SKM-1 treated with dmso at 0.1 percent for 144 hours (cell line): ENCODE measurements around the gene NUP62.

Source experiments
- DNase-seq: peaks from one replicate; lab custom pipeline; 2025; ENCODE audit not compliant: unreplicated experiment; lab: John Stamatoyannopoulos, UW

NUP62 gene

DNA sequence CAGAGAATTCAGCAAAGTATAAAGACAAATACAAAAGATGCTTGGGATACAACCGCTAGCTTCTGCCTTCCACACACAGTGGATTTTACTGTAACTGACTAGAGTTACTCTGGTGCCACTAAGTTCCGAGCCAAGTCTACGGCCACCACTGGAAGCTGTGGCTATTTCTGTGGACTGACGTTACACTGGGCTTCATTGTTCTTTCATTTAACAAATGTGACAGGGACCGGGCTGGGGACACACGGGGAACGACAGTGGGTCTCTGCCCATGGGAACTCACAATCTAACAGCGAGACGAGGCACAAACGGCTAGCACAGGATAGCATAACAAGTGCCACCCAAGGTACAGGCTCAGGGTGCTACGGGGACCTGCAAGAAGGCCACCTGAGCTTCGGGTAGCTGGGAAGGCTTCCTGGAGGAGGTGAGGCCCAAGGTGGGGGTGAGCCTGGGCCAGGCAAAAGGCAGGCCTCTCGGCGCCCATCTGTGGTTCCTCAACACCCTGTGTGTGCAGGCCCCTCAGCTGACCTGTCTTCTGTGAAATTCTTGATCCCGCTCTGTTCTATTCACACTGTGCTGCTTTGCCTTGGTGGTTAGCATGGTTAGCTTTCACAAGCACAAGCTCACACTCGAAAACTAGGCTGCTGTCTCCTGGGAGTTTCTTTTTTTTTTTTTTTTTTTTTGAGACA is 22.3 kb downstream of the NUP62 start:
- no peak for DNase-seq

DNA sequence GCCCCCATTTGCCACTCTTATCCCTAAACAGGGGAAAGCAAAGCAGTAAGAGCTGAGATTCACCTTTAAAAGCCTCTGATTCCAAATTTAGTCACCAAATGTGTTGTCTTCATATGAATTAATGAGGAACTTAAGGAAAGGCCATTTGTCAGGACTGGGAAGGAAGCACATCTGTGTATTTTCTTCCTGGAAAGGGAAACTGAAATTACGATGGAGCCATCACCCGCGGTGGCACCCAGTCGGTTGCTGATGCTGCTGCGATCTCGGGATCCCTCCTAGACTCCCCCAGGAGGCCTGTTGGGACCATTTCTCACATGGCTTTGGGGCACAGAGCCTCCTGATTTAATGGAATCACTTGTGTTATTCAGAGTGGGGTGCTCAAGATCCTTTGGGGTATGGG is 25.2 kb downstream of the NUP62 start:
- DNase-seq, result no peak

DNA sequence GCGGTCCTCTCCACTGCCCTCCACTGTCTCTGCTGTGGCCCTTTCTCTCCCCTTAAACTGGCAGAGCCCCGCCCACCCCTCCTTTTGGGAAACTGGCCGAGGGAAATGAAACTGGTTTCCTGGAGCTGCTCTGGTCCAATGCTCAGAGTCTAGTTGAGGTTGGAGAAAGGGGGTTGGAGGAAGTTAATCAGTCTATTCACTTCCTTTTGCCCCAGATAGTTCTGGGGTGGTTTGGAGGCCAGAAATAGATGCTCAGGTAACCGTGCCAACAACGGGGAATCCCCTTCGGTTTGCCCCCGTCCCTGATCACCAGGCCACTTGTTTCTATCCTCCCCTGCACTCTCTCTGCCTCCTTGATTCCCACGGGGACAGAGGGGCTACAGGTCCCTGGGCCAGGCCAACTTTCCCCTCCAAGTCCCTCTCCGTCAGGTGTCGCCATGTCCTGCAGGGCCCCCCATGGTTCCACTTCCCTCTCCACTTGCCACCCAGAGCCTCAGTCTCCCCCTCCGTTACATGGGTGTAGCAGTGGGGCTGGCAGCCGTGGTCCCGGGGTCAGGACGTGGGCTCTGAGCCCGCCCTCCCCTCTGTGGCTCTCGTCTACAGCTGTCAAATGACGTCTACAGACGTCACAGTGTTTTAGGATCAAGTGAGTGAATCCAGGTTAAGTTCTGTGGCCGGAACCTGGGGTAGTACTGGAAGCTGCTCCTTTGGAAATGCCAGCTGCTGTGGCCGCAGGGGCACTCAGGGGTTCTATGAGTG is 32.3 kb downstream of the NUP62 start, which contains the start of gene IL4I1:
TSS of gene IL4I1 (minus strand) at position 25 of the 759 bp plus-strand sequence. CDS start 727 bp downstream, outside the sequence.
- DNase-seq, result peak; percentile 22

DNA sequence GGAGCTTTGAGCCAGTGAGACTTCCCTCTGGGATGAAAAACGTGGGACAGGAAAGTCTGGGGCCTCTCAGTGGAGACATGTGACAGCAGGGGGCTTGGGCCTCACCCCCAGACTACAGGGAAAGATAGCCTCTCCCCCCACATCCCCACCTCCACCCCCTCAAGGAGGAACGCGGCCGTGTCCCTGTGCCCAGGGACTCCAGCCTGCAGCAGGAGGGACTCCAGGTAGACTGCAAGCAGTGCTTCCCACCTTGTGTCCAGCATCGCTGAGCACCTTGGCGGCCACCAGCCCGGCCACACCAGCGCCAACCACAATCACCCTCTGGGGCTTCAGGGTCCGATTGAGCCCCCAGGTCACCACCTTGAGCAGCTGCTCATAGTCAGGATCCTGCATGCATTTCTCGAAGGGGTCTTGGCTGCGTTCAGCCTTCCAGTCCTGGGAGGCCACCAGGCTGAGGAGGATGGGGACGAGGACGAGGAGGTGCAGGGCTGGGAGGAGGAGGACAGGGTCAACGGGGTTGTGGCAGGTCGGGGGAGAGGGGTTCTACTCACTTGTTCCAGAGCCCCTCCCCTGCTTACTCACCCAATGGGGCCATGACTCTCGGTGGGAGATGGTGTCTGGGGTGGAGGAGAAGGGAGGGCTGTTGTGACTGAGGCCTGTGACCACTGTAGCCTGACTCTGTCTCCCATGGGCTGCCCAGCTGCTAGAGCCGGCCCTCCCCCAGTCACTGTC is 33.6 kb downstream of the NUP62 start:
- no peak for DNase-seq

DNA sequence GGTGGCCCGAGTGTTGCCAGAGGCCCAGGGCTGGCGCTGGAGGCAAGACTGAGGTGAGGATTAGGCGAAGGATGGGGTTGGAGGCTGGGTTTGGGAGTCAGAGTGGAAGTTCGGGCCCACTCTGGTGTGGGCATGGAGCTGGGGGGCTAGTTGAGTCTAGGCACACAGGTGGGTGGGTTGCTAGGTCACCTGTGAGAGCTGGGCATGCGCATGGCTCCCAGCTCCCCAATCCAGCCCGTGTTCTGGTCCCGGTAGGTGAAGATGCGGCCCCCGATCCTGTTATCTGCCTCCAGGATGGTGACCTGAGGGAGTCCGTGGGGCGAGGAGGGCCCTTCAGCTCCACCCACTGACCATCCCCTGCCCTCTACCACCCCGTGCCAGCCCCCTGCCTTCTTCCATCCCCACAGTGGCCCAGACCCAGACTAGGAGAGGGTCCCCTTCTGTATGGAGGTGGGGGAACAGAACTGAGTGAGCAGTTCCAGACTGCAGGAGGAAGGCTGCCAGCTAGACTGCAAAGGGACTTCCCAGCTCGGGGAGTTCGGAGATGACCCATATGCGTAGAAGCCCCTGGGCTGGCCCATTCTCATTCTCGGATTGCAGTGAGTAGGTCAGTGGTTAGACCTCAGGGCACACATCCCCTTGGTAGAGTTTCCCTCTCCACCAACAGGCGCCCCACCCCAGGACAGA is 34.3 kb downstream of the NUP62 start:
- DNase-seq, result no peak

DNA sequence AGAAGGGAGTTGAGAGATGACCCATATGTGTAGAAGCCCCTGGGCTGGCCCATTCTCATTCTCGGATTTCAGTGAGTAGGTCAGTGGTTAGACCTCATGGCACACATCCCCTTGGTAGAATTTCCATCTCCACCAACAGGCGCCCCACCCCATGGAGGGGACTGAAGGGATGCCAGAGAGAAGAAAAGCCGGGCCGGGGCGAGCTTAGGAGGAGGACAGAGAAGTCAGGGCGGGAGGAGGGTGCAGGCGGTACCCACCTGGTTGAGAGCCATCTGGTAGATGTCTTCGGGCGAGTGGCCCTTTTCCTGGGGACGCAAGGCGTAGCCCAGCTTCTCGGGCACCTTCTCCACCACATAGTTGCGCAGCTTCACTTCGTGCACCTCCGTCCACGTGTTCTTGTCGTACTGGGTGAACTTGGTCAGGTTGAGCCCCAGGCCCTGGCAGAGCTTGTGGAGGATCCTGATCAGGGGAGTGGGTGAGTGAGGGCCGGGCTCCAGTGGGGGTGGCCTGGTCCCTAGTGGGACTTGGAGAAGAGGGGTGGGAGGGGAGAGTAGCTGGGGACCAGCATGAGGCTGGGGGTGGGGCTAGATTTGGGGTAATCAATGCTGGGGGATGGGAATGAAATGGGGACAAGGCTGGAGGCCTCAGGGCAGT is 35.2 kb downstream of the NUP62 start:
- DNase-seq, result no peak

DNA sequence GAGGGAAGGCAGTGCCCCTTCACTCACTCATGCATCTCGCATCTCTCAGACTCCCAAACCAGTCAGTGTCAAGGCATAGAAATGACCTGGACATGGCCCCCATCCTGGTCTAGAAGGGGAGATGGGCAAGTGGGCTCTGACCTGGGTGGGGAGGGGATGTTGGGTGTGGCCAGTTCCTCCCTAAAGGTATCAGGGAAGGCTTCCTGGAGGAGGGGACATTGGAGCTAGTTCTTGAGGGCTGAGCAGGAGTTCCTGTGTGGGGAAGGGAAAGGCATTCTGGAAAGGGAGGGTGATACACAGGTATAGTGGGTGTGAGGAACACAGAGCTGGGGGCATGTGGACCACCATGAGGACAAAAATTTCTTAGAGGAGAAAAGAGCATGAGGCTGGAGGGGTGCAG is 36.6 kb downstream of the NUP62 start:
- DNase-seq, result no peak

DNA sequence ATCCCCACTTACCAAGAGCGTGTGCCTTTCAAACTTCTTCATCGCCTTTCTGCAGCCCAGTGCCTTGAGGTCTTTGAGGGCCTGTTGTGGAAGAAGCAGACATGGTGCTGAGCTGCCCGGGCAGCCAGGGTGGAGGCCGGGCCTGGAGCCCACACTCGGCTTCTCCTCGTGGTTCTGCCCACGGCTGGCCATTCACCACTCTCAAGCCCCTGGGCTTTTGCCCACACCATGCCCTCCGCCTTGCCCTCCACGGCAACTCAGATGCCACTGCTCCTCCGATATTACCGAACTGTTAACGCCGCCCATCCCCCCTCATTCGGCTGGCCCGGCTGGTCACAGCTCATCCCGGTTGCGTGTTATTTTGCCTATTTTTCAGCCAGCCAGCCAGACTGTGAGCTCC is 37.9 kb downstream of the NUP62 start:
- DNase-seq, result no peak

DNA sequence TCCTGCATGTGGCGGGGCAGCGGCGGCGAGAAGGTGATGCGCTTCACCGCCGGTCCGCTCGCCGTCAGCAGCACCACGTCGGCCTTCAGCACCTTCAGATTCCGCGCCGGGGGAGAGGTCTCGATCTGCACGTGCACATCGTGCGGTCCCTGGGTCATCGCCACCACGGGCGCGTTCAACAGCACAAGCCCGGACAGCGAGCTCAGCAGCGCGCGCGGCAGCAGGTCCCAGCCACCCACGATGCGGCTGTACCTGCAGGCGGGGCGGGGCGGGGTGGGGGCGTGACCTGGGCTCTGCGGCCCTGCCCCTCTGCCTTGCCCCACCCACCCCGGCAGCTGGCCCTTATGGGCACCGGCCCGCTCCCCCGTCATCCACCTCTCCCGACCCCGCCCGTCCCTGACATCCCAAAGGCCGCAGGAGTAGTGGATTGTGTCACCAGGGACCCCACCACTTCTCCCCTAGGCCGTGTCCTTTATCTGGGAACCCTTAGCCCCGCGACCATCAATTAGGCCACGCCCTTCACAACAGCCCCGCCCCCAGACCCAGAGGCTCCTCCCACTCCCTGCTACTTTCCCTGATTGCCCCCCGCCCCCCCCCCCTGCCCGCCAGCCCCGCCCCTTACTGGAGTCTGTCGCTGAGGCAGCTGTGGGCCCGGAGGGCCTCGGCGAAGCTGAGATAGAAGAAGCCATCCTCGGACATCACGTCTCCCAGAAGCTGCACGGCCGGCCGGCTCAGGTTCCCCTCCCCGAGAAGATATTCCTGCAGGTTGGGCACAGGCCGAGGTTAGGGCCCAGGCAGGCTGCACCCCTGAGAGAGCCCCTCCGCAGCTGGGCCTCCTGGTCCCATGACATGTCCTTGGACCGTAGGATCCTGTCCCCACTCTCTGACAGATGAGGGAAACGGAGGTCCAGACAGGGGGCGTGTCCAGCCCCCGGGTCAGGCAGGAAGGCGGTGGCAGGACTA is 38.7 kb downstream of the NUP62 start:
- no peak for DNase-seq

DNA sequence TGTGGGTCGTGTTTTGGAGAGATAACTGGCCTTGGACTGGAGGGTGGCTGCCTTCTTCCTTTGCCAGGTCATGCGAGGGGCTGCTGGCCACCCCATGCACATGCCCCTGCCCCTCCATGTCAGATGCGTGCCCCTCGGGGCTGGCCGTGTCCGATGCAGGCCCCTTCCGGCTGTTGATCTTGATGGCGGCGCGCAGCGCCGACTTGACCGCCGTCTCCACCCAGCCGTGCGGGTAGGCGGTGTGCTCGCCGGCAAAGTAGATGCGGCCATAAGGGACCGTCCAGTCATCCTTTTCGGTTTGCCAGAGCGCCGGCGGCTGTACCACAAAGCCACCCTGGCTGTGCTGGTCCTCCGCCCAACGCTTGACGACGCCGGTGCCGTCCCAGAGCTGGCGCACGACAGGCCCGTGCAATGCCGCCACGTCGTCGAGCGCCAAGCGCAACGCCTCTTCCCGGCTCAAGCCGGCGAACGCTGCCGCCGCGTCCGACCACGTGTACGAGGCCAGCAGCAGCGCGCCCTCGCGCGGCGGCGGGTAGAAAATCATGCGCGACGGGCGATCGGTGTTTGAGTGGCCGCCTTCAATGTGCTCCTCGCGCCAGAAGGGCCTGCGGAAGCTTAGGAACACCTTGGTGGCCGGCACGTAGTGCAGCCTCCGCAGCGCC is 39.5 kb downstream of the NUP62 start:
- DNase-seq, result peak; percentile 24

DNA sequence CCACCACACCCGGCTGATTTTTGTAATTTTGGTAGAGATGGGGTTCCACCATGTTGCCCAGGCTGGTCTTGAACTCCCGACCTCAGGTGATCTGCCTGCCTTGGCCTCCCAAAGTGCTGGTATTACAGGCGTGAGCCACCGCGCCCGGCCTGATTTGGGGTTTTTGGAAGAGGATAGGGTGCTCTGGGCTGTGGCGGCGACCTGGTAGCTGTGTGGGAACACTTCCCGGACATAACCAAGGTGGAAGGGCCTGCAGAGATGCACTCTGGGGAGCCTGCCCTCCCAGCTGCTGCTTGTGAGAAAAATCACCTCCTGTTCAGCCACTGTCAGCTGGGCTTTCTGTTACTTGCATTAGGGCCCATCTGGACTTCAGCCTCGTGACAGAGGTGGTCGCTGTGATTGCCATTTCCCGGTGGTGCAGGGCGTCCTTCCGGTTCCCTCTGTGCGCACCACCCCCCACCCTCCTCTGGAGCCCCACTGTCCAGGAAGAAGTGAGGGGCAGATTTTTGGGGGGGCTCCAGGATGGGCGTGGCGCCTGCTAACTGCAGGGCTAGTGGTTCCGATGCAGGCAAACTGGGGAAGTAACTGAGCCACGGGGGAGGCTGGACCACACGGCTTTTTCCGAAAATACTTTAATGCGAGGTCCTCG is 40.1 kb downstream of the NUP62 start:
- no peak for DNase-seq

DNA sequence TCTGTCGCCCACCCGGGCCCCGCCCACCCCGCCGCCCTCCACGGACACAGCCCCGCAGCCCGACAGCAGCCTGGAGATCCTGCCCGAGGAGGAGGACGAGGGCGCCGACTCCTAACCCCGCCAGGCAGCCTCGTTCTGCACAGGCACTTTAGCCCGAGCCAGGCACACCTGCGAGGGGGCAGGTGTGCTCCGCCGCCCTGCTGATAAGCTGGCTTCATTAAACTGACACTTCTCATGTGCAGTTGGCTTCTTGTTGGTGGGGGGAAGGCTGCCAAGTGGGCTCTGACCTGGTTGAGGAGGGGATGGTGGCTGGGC is 40.8 kb downstream of the NUP62 start:
- no peak for DNase-seq

DNA sequence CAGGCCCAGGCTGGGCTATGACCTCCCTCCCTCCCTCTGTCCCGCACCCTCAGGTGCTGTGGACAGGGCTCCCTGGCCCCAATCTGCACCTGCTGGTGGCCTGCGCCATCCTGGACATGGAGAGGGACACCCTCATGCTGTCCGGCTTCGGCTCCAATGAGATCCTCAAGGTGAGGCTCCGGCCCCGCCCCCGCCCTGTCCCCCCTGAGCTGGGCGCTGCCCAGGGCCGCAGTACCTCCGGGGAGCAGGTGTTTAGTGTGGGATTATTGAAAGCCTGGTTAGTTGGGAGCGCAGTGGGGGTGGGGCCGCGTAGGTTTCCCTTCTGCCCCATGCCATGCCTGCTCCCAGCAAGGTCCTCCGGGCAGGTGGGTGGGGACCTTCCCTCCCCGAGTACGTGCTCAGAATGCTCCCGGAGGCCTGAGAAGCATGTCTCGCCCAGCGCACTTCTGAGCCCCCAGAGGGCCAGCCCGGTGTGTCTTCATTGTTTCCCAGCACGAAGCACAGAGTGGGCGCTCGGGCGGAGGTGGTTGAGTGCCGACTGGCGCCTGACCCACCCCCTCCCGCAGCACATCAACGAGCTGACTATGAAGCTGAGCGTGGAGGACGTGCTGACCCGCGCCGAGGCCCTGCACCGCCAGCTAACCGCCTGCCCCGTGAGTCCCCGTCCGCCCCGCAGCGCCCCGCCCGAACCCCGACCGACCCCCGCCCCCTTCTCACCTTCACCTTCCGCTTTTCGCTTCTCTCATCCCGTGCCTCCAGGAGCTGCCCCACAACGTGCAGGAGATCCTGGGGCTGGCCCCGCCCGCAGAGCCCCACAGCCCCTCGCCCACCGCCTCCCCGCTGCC is 41.4 kb downstream of the NUP62 start:
- DNase-seq, result no peak

DNA sequence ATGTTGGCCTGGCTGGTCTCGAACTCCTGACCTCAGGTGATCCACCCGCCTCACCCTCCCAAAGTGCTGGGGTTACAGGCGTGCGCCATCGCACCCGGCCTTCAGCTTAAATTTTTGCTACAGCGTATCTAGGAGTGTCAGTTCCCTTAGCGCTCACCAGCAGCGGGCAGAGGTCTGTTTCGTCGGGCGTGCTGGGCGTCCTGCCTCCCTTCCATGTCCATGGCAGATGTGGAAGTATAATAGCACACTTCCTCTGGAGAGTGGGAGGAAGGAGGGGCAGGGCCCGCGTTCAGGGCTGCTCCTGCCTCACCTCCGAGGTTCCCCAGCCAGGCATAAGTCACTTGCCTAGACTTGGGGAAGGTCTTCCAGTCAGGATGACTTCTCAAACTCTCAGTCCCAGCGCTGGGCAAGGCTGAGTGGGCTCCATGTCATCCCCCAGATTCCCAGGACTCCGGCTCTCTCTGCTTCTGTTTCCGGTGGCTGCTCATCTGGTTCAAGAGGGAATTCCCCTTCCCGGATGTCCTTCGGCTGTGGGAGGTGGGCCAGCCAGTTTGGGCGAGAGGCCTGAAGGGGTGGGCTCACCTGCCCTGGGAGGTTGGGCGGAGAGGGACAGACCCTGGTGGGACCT is 42.2 kb downstream of the NUP62 start:
- DNase-seq, result no peak

DNA sequence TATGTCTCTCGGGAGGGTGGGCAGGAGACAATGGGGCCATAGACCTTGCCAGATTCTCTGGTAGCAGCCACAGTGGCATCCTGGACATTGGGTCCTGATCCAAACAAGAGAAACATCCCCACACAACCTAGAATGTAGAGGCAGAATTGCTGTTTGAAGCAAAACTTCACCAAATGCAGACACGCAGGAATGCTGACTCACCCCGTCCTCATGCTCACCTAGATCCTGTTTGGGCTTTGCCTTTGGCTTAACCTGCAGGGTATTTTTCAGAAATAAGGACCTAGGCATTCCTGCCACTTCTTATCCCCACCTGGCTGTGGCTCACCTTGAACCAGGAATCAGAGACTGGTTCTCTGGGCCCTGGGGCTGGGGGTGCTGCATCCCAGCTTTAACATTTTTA is 44.5 kb downstream of the NUP62 start:
- no peak for DNase-seq

DNA sequence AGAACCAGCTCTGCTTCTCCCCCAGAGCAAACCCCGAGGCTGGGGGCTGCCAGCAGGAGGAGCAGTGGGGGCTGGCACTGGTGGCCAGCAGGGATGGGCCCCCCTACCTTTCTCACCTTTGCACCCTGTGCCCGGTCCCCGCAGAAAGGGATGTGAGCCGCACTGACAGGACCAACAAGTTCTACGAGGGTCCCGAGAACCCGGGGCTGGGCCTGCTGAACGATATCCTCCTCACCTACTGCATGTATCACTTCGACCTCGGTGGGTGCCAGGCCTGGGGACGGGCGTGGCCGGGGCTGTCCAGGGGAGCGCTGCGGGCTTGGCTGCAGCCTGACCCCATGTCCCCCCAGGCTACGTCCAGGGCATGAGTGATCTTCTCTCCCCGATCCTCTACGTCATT is 45.2 kb downstream of the NUP62 start:
- DNase-seq, result no peak

DNA sequence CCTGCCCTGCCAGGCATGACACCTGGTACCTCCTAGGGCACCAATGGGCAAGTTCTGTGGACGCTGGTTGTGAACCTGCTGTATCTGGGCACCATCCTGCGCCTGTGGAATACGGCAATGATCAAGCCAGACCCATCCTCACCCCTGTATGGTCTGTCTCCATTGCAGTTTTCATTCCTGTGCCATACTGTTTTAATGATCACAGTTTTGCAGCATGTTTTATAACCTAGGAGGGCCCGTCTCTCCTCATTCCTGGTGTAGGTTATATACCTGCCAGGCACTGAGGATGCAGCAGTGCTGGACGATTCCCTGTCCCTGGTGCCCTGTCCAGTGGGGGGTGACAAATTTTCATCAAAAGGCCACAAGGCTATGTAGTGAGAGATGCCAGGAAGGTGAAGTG is 46.2 kb downstream of the NUP62 start:
- DNase-seq, result no peak

DNA sequence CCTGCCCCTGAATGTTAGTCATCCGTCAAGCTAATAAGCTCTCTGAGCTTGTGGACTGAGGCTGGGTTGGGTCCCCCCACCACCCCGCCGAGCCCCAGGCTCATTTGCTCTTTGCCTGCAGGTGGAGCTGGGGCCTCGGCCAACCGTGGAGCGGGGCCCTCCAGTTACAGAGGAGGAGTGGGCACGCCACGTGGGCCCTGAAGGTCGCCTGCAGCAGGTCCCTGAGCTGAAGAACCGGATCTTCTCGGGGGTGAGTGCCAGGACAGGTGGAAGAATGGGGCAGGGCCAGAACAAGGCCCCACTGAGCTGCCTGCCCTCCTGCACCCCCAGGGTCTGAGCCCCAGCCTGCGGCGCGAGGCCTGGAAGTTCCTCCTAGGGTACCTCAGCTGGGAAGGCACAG is 46.7 kb downstream of the NUP62 start:
- DNase-seq, result no peak
